GM21367 (cell line): ENCODE measurements around the gene CCDC12.

Experiments
- ATAC-seq: cut with Tn5 transposase; IDR thresholded peaks from one replicate; pipeline ENCODE4 v1.9.1; 2021; ENCODE audit not compliant: unreplicated experiment

The CCDC12 gene

DNA sequence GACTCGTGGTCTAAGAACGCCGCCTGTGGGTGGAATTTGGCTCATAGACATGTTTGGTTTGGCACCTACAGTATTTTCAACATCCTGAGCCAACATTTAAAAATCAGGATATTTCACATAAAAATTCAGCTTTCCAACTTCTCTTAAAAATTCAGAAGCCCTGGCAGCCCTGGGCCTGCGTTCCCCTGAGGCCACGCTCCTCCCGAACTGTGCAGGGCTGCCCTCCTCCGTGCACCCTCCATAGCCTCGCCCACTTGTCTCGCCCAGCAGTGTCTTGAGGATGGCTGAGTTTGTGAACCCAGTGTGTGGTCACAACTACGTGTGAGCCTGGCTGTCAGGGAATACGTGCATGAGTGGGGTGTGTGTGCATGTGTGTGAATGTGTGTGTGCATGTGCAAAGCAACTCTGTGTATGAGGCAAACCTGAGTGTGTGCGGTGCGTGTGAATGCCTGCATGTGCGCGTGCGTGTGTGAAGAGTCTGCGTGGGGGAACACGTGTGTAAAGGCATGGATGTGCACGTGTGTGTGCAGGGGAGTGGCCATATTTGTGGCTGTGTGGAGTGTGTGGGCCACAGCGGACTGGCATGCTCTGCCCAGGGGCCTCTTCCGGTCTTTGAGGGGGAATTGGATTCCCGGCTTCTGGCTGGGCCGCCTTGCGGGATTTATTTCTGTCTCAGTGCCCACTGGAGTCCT, 68.1 kb downstream of the CCDC12 start:
- no peak for ATAC-seq

DNA sequence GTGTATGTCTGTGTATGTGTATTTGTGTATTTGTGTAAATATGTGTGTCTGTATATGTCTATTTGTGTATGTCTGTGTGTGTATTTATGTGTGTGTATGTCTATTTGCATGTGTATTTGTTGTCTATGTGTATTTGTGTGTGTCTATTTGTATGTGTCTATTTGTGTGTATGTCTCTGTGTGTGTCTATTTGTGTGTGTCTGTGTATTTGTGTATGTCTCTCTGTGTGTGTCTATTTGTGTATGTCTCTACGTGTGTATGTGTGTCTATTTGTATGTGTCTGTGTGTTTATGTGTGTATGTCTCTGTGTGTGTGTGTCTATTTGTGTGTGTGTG, 68.6 kb downstream of the CCDC12 start:
- no peak for ATAC-seq

DNA sequence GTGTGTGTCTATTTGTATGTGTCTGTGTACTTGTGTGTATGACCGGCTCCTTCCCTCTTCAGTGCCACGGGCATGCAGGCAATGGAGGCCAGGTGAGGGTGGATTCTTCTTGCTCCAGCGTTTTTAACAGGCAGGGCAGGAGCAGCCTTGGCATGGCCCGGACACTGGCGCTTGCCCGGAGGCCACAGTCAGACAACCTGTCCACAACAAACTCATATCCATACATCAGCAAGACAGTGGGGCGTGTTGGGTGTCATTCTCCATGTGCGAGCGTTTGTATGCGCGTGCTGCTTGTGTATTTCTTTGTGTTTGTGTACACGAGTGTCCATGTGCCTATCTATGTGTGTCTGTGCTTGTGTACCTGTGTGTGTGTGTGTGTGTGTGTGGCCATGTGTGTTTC, 69.3 kb downstream of the CCDC12 start:
- ATAC-seq, result no peak

DNA sequence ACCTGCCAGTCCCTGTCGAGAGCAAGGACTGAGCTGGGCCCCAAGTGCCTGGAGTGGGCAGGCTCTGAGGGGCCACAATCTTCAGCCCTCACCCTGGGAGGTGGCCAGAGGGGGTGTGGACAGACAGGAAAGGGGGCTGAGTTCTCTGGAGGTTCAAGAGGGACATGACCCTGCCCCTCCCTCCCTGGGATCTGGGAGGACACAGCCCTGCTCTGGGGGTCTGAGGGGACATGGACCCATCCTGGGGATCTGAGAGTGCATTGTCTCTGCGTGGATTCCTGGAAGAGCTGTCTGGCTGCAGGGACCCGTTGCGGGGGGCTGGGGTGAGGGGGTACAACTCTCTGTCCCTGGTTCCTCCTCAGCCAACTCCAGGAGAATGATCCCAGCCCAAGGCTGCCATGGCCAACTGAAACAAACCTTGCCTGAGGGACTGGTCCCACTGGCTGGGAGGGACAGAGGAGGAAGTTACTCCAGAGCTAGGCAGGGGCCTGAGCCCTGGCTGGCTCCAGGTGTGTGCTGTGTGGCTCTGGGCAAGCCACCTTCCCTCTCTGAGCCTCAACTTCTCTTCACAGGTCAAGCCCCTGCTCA, 70.0 kb downstream of the CCDC12 start:
- ATAC-seq, result no peak

DNA sequence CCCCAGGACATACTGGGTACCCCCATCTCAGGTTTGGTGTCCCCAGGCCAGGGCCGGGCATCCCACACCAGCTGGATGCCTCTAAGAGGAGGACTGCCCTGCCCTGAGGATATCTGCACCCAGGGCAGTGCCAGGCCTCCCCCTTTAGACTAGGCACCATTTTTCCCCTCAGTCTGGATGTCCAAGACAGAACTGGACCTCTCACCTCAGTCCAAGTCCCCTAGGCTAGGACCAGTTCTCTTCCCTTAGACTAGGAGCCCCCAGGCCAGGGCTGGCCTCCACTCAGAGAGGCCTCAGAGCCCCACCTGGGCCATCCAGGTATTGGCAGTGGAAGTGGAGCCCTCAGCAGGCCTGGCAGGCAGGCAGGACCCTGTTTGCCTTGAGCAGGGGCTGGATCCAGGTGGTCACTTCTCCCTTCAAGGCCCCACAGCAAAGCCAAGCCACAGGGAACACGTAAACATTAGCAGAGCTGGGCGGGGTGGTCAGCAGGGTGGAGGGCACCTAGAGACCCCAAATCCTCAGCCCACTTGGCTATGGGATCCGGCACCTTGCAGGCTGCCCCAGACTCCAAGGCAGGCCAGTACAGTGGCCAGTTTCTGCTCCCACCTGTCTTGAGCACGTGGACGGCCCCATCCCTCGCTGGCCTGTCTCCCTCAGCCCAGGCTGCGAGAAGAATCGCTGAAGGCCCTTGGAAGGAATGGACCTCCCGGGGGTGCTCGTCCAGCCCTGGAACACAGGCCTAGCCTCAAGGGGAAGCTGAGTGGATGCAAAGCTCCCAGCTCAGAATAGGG, 70.7 kb downstream of the CCDC12 start:
- no peak for ATAC-seq

DNA sequence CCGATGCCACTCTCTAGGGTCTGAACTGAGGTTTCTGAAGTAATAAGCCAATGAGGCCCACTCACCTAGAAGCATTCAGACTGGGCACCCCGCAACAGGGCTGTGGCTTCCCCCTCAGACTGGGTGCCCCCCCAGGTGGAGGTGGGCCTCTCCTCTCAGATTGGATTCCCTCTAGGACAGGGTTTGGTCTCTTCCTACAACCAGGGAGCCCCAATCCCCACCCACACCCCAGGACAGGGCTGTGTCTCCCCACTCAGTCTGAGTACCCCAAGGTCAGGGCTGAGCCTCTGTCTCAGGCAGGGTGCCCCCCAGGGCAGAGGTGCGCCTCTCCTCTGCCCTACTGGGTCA, 71.4 kb downstream of the CCDC12 start:
- ATAC-seq, result no peak

DNA sequence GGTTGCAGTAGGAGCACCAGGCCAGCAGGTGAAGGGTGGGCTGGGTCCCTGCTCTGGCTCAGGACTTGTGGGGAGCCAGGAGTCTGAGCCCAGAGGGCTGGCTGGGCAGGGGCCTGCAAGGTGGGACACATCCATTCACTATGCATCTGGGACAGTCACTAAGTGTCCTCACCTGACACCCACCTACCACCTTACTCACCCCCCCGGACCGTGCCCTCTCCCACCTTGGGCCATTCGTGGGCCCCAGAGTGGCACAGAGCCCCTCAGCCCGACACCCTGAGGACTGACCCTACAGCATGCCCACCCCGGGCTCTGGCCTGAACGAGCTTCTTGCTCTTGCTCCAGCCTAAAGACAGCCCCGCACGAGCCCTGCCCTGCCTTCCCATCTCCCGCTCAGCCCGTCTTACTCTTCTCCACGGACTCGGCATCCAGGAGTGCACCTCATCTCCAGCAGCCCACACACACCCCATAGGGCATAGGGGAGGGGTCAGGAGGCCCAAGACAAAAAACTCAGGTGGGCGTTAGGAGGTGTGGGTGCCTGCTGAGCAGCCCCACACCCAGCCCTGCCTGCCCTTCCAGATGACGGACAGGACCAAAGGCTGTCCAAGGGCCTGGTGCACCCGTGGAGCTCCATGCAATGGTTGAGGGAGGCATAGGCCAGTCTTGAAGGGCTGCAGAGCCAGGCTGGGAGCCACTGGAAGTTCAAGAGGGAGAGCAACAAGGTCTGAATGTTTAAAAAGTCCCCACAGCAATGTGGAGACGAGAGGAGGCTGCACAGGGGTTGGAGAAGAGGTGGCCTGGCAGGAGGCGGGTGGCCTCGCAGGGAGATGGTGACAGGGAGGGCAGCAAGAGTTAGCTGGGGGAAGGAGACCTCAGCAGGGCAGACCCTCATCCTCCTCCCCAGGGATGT, 72.0 kb downstream of the CCDC12 start:
- ATAC-seq, result no peak

DNA sequence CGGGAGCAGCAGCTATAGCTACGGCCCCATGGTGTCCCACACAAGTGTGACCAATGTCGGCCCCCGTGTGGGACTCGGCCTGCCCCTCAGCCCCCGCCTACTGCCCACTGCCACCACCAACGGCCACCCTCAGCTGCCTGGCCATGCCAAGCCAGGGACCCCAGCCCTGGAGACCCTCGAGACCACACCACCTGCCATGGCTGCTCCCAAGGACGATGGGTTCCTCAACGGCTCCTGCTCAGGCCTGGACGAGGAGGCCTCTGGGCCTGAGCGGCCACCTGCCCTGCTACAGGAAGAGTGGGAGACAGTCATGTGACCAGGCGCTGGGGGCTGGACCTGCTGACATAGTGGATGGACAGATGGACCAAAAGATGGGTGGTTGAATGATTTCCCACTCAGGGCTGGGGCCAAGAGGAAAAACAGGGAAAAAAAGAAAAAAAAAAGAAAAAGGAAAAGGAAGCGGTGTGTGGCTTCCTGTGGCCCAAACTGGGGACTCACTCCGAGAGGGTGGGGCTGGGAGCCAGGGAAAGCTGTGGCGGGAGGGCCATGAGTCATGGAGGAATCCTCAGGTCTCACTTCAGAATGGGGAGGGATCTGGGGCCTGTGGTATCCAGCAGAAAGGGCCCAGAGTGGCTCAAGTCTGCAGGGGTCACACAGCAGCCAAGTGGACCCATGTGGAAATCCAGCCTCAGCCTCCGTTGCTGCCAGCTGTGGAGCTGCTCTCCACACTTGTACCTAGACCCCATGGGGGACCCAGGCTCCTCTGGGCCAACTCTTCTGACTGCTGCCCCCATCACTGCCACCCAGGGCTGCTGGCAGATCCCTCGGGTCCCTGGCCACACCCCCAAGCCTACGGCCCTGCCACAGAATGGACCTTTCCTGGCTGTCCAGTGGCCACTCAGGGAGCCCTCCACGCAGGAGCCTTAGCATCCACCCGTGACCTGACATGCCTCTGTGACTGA, 72.9 kb downstream of the CCDC12 start:
- no peak for ATAC-seq

DNA sequence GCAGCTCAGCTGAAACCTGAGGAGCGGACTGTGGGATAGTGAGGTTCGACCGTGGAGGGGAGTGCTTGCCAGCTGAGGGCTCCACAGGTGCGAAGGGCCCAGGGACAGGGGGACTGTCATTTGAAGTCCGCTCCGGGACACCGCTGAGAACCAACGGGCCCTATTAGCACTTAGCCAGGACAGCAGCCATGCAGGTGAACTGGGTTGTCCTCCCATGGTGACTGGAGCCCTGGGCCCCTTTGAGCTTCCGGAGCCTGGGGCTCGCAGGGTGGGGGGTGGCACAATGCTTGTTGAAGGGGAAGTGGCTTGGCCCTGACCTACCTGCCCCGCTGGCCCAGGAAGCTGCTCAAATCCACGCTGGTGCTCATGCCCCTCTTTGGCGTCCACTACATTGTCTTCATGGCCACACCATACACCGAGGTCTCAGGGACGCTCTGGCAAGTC, 74.3 kb downstream of the CCDC12 start:
- no peak for ATAC-seq

DNA sequence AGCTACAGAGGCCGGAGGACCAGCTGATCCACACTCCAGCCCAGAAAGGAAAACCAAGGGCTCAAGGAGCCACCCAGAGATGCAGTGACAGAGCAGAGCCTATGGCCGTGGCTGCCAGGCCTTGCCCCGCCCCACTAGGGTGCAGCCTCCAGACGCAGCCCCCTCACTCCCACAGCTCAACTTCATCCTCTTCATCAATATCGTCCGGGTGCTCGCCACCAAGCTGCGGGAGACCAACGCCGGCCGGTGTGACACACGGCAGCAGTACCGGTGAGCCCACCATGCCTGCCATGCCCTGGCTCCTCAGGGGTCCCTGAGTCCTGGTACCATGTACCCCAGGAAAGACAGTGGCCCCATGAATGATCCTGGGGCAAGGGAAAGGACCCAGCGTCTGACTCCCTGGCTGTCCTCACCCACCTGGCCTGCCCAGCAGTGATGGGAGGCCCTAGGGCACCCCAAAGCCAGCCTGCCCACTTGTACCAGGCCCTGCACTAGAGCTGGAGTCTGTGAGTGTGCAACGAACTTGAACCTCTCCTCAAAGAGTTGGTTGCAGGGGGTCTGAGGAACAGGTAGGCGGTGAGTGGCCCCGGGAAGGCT, 74.9 kb downstream of the CCDC12 start:
- no peak for ATAC-seq

DNA sequence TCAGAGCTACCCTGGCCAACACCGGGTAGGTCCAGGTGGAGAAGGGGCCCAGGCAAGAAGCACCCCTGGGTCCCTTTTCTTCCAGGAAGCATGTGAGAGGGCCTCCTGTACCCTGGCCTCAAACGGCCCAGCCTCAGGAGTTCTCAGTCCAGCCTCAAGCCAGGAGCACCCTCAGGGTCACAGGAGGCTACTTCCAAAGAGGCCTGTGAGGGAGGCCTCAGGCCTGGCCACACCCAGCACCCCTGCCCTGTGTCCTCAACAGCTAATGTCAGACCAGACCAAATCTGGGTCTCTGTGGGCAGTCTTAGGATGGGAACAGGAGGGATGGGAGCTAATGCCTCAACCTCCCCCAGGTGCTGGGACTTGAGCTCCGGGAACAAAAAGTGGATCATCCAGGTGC, 75.5 kb downstream of the CCDC12 start:
- no peak for ATAC-seq

DNA sequence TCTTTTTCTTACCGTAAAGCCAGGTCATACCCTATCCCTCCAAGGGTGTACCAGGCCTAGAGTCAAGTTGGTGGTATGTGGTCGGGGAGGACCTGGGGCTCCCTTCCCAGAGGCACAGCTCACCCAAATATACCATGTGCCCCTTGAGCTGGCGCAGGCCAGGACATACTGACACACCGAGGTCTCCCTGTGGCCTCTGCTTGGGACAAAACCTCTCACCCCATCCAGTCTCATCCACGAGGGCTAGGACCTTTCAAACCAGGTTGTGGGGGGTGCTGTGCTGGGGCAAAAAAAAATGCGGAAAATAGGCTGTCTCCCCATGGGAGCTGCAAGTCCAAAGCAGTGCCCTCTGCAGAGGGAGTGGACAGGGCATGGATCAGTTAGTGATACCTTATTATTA, 76.2 kb downstream of the CCDC12 start:
- no peak for ATAC-seq

DNA sequence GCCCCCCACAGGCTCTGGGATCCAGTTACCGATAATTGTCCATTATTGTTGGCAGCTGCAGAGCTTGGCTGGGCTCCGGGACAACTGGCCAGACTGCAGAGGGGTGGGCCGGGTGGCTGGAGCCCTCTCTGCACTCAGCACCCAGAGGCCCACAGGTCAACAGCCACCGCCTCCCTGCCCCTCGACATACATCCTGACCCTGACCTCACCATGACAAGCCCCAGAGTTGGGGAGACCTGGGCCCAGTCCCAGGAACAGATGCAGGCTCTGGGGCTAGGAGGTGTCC, 76.6 kb downstream of the CCDC12 start:
- no peak for ATAC-seq

DNA sequence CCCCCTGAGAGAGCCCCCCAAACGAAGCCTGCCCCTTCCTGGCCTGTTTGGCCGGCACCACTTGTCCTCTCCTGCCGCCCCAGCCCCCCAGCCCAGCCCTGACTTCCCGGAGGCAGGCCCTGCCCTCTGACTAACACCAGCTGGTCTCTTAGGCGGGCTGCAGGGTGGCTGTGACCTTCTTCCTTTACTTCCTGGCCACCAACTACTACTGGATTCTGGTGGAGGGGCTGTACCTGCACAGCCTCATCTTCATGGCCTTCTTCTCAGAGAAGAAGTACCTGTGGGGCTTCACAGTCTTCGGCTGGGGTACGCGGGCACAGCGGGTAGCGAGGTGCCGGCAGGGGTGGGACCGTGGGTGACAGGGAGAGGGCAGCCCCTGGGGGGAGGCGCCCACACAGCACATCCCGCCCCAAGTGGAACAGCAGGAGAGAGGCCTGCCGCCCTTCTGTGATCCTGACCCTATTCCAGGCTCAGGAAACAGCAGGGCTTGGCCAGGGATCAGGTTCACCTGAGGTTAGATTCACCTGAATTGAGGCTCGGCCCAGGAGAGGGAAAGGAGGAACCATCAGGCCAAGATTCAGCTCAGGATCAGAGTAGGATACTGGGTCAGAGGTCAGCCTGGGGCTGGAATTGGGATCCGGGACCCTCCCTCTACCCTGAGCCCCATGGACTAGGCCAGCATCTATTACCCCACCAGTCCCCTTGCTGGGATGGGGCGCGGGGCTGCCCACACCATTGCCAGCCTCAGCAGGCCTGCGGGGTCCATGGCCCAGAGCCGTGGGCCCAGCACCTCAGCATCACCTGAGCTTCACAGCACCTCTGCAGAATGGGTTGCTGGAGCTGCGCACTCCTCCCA, 77.2 kb downstream of the CCDC12 start:
- ATAC-seq, result no peak

DNA sequence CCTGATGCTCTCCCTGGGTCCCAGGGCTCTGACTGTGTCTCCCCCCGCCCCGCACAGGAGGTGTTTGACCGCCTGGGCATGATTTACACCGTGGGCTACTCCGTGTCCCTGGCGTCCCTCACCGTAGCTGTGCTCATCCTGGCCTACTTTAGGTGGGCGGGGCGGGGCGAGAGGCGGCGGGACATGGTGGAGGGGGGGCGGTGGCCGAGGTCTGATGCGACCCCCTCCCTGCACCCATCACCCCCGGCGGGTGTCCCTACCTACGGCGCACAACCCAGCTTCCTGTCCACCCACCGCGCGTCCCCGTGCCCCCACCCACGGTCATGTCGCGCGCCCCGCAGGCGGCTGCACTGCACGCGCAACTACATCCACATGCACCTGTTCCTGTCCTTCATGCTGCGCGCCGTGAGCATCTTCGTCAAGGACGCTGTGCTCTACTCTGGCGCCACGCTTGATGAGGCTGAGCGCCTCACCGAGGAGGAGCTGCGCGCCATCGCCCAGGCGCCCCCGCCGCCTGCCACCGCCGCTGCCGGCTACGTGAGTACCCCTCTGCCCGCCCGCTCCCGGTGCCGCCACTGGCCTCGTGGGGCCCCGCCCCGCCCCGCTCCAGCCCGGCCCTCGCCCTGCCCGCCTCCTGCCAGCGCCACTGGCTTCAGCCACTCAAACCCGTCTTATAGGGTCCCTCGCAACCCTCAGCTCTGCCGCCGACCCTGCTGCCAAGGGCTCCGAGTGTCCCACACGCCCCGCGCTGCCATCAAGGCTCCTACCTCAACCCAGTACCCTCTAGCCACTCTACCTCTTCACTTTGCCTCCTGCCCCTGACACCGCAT, 78.0 kb downstream of the CCDC12 start:
- no peak for ATAC-seq

DNA sequence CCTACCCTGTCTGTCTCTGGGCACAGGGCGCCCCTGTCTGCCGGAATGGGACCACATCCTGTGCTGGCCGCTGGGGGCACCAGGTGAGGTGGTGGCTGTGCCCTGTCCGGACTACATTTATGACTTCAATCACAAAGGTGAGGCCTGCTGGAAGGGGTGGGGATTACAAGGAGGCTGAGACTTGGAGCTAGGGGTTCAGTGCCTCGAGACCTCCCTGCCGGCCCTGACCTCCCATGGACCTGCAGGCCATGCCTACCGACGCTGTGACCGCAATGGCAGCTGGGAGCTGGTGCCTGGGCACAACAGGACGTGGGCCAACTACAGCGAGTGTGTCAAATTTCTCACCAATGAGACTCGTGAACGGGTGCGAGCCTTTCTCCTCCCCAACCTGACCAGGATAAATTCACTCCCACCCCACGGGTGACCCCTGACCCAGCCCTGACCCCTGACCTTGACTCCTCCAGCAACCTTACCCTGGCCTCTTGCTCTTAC, 78.7 kb downstream of the CCDC12 start:
- no peak for ATAC-seq

DNA sequence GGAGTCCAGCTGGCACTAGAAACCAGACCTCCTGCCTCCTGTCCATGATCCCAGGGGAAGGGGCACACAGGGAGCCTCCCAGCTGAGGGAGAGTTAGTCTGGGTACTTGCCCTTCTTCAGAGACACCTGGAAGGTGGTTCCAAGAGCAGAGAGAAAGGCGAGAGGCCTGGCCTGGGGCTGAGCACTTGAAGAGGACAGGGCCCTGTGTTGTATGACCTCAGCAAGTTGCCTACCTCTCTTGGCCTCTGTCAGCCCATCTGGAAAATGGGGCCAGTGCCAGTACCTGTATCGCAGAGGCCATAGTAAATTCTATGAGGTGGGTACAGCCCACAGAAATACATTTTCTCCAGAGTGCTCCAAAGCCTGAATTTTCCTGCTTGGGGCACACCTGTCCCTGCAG, 79.5 kb downstream of the CCDC12 start:
- no peak for ATAC-seq

DNA sequence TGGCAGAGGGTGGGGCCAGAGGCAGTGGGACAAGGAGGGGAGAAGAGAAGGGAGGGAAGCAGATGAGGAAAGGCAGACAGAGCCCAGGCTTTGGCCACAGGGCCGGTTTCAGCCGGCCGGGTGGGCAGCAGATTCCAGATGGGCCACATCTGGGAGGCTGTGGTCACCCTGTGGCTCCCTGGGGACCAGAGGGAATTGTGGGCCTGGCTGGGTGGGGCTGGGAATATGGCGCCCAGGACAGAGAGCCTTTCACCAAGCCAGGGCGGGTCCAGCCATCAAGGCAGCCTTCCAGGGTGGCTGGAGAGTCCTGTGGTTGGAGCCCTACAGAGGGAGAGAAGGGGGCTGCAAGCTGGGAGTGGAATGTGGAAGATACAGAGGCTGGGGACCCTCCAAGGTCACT, 80.2 kb downstream of the CCDC12 start:
- ATAC-seq, result no peak
